22Rv1 (cell line): ENCODE data around the gene DPP6.

ENCODE experiments used
- H3K27ac ChIP-seq: fragments of 450-650 bp; 2 replicates; pipeline ENCODE4 v1.5.1; 2017
- ZFX ChIP-seq: fragments of 450-650 bp; IDR thresholded peaks from 2 replicates; pipeline ENCODE4 v1.6.1; 2017; ENCODE audit warnings: antibody characterized with exemption, borderline replicate concordance
- TF ChIP-seq, protein P1 (sequence below): fragments of 450-650 bp; IDR thresholded peaks from 2 replicates; pipeline ENCODE4 v1.5.1; 2017; ENCODE audit warnings: mild to moderate bottlenecking

Gene DPP6

DNA sequence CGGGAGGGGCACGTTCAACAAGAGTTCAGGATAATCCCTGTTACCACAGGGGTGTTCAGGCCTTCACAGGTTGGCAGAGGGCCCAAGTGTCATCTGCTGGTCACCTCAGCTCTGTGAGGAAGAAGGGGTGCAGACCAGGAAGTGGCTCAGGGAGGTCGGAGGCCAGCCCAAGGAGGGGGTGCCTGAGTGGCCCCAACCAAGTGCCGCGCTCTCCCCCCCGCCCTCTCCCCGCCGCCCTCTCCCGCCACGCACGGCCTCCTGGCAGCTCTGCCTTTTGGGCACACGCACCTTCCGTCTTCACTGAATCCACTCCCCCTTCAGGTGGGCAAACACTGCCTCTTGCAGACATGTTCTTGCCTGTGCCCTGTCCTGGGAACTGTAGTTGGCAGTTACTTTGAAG is 705.6 kb downstream of the DPP6 start:
- TF ChIP-seq, protein P1, sequence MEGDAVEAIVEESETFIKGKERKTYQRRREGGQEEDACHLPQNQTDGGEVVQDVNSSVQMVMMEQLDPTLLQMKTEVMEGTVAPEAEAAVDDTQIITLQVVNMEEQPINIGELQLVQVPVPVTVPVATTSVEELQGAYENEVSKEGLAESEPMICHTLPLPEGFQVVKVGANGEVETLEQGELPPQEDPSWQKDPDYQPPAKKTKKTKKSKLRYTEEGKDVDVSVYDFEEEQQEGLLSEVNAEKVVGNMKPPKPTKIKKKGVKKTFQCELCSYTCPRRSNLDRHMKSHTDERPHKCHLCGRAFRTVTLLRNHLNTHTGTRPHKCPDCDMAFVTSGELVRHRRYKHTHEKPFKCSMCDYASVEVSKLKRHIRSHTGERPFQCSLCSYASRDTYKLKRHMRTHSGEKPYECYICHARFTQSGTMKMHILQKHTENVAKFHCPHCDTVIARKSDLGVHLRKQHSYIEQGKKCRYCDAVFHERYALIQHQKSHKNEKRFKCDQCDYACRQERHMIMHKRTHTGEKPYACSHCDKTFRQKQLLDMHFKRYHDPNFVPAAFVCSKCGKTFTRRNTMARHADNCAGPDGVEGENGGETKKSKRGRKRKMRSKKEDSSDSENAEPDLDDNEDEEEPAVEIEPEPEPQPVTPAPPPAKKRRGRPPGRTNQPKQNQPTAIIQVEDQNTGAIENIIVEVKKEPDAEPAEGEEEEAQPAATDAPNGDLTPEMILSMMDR: no peak
- TF ChIP-seq ZFX: no peak
- H3K27ac ChIP-seq: no peak overlapping the region

- no peak overlapping the region for H3K27ac ChIP-seq
- no peak for TF ChIP-seq ZFX
- TF ChIP-seq, protein P1: no peak
Observed at GRCh38 chr7:154759989-154760388, 707.8 kb downstream of the DPP6 start.

DNA sequence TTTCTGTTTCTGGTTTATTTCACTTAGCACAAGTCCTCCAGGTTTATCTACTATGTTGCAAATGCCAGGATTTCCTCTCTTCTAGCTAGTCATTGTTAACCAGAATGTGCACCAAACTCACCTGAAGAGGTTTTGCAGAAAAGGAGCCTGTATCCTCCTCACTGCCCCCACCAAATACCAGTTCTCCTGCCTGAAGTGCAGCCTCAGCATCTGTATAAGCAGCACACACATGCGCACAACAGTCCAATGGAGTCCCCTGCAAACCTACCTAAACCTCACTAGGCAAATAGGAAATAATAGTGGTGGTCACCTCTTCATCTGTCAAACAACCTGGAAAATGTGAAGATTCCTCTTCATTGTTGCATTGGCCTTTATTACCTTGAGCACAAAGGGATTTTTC is 712.9 kb downstream of the DPP6 start:
- TF ChIP-seq, protein P1: no peak
- no peak for TF ChIP-seq ZFX
- no peak overlapping the region for H3K27ac ChIP-seq

DNA sequence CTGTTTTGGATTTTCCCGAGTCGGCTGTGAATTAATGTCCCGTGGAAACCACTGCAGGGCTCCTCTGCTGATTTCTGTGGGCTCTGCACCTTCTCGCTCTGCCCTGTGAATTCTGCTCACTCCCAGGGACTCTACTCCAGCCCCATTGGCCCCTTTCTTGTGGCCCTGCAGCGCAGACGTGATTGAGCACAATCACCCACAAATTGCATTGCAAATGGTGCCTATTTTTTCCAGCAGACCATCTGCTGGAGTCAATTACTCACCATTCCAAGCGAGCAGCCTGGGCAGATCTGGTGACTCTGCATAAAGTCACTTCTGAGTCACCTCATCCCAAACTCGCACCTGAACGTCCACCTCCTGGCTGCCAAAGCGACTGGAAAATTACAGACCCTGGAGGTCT is 714.9 kb downstream of the DPP6 start:
- H3K27ac ChIP-seq: no peak overlapping the region
- TF ChIP-seq, protein P1: no peak
- no peak for TF ChIP-seq ZFX

- no peak overlapping the region for H3K27ac ChIP-seq
- no peak for TF ChIP-seq ZFX
- TF ChIP-seq, protein P1: no peak
Observed at GRCh38 chr7:154767821-154768415, 715.7 kb downstream of the DPP6 start.

- TF ChIP-seq, protein P1: no peak
- no peak for TF ChIP-seq ZFX
- no peak overlapping the region for H3K27ac ChIP-seq
Observed at GRCh38 chr7:154769001-154769400, 716.8 kb downstream of the DPP6 start.

DNA sequence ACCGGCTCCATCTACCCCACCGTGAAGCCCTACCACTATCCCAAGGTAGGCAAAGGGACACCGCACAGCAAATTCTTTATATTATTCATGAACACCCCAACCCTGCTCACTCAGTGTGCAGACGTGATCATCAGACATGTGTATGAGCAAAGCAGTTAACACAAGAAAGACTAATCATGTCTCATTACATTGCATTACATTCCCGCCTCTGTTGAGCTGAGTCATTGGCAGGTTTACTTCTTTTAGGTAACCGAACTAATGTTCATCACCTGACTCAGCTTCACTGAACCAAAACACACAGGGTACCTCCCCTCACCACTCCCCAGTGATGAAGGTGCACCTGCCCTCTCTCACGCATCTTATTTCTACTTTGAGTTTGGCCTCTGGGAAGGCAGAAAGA is 717.3 kb downstream of the DPP6 start:
- no peak for TF ChIP-seq ZFX
- H3K27ac ChIP-seq: no peak overlapping the region

GRCh38 chr7:154770361-154770760 is 718.2 kb downstream of the DPP6 start:
- TF ChIP-seq ZFX: no peak
- TF ChIP-seq, protein P1: no peak
- H3K27ac ChIP-seq: no peak overlapping the region
